ENCODE measurements around the gene TCF15.

- TF ChIP-seq EZH2 (IDR thresholded peaks at IDR 0.05; ENCODE audit: borderline replicate concordance, low read depth, low read length, severe bottlenecking) (no peak), CTCF (IDR thresholded peaks at IDR 0.05; ENCODE audit: borderline replicate concordance, extremely low read depth, low read length, poor library complexity, severe bottlenecking) (no peak)
Observed at GRCh38 chr20:584161-584970, 25.7 kb downstream of the TCF15 start.

All from DND-41 (cell line).